ENCODE measurements around the gene TPPP2.
"Not testable (repeated sequence)": the region's sequence is repeated elsewhere in the genome, so short reads cannot be mapped to it uniquely, and the experiment has no call there.

TPPP2 gene

GRCh38 chr14:21037156-21037555, 7.1 kb downstream of the TPPP2 start:
- Histone ChIP-seq H3K9me3 (ENCODE audit: control insufficient read depth, insufficient read depth, low read length) (no peaks in the 10 kb centered on the region), H3K27ac (ENCODE audit: low read length) (no peak overlapping the region), H3K4me3 (ENCODE audit: low read length) (no peak overlapping the region), H3K36me3 (ENCODE audit: control insufficient read depth, insufficient read depth, low read length) (no peaks in the 10 kb centered on the region), H3K27me3 (ENCODE audit: control insufficient read depth, insufficient read depth, low read length) (no peaks in the 10 kb centered on the region), H3K4me1 (ENCODE audit: control insufficient read depth, insufficient read depth, low read length) (peaks cover 2% of the 10 kb centered on the region; the same call in 1 of the 2 replicates)
- no peak for DNase-seq (ENCODE audit: low read depth, low spot score)
- WGBS (ENCODE audit: insufficient coverage, insufficient read length): no CpG with 5 or more reads among the region's 3 CpGs

- Histone ChIP-seq H3K27ac (ENCODE audit: low read length) (no peak overlapping the region), H3K4me3 (ENCODE audit: low read length) (no peak overlapping the region), H3K4me1 (ENCODE audit: control insufficient read depth, insufficient read depth, low read length) (peaks cover 2% of the 10 kb centered on the region; the same call in 1 of the 2 replicates), H3K36me3 (ENCODE audit: control insufficient read depth, insufficient read depth, low read length) (no peaks in the 10 kb centered on the region), H3K9me3 (ENCODE audit: control insufficient read depth, insufficient read depth, low read length) (no peaks in the 10 kb centered on the region), H3K27me3 (ENCODE audit: control insufficient read depth, insufficient read depth, low read length) (no peaks in the 10 kb centered on the region)
- DNase-seq (ENCODE audit: low read depth, low spot score): no peak
- no CpG with 5 or more reads among the region's 10 CpGs for WGBS (ENCODE audit: insufficient coverage, insufficient read length)
Observed at GRCh38 chr14:21038441-21039422, 8.7 kb downstream of the TPPP2 start.

- WGBS (ENCODE audit: insufficient coverage, insufficient read length): no CpG with 5 or more reads among the region's 8 CpGs
- H3K4me3 ChIP-seq (ENCODE audit: low read length): no peak overlapping the region
- peak; percentile 41 for DNase-seq (ENCODE audit: low read depth, low spot score)
- H3K27ac ChIP-seq (ENCODE audit: low read length): no peak overlapping the region
- H3K9me3 ChIP-seq (ENCODE audit: control insufficient read depth, insufficient read depth, low read length): no peaks in the 10 kb centered on the region
- peaks cover 2% of the 10 kb centered on the region; the same call in 1 of the 2 replicates for H3K4me1 ChIP-seq (ENCODE audit: control insufficient read depth, insufficient read depth, low read length)
- no peaks in the 10 kb centered on the region for H3K27me3 ChIP-seq (ENCODE audit: control insufficient read depth, insufficient read depth, low read length)
- no peaks in the 10 kb centered on the region for H3K36me3 ChIP-seq (ENCODE audit: control insufficient read depth, insufficient read depth, low read length)
Observed at GRCh38 chr14:21039585-21040369, 9.8 kb downstream of the TPPP2 start.

GRCh38 chr14:21040370-21040925, 10.4 kb downstream of the TPPP2 start:
- no peak for DNase-seq (ENCODE audit: low read depth, low spot score)
- no peaks in the 10 kb centered on the region for H3K36me3 ChIP-seq (ENCODE audit: control insufficient read depth, insufficient read depth, low read length)
- H3K9me3 ChIP-seq (ENCODE audit: control insufficient read depth, insufficient read depth, low read length): no peaks in the 10 kb centered on the region
- no peak overlapping the region for H3K4me3 ChIP-seq (ENCODE audit: low read length)
- H3K27ac ChIP-seq (ENCODE audit: low read length): no peak overlapping the region
- WGBS (ENCODE audit: insufficient coverage, insufficient read length): no CpG with 5 or more reads among the region's 8 CpGs
- H3K4me1 ChIP-seq (ENCODE audit: control insufficient read depth, insufficient read depth, low read length): peaks cover 2% of the 10 kb centered on the region; the same call in 1 of the 2 replicates
- no peaks in the 10 kb centered on the region for H3K27me3 ChIP-seq (ENCODE audit: control insufficient read depth, insufficient read depth, low read length)

- H3K4me3 ChIP-seq (ENCODE audit: low read length); H3K9me3 ChIP-seq (ENCODE audit: control insufficient read depth, insufficient read depth, low read length); H3K36me3 ChIP-seq (ENCODE audit: control insufficient read depth, insufficient read depth, low read length); DNase-seq (ENCODE audit: low read depth, low spot score); H3K27me3 ChIP-seq (ENCODE audit: control insufficient read depth, insufficient read depth, low read length); H3K27ac ChIP-seq (ENCODE audit: low read length); H3K4me1 ChIP-seq (ENCODE audit: control insufficient read depth, insufficient read depth, low read length): not testable (repeated sequence)
- WGBS (ENCODE audit: insufficient coverage, insufficient read length): no CpG with 5 or more reads among the region's 3 CpGs
Observed at GRCh38 chr14:21040941-21041340, 10.9 kb downstream of the TPPP2 start.

GRCh38 chr14:21041676-21042433, 11.8 kb downstream of the TPPP2 start, which contains the start of gene RNASE7:
Gene RNASE7, plus strand, starts transcription at chr14:21042362. Its CDS starts 631 bp downstream, at chr14:21042993.
- Histone ChIP-seq H3K27ac (ENCODE audit: low read length) (no peak within 1 kb of the TSS), H3K9me3 (ENCODE audit: control insufficient read depth, insufficient read depth, low read length) (no peaks in the 10 kb centered on the region), H3K4me3 (ENCODE audit: low read length) (no peak within 1 kb of the TSS), H3K4me1 (ENCODE audit: control insufficient read depth, insufficient read depth, low read length) (peaks cover 2% of the 10 kb centered on the region; the same call in 1 of the 2 replicates), H3K36me3 (ENCODE audit: control insufficient read depth, insufficient read depth, low read length) (no peaks in the 10 kb centered on the region), H3K27me3 (ENCODE audit: control insufficient read depth, insufficient read depth, low read length) (no peaks in the 10 kb centered on the region)
- WGBS (ENCODE audit: insufficient coverage, insufficient read length): no CpG with 5 or more reads among the region's 11 CpGs
- DNase-seq (ENCODE audit: low read depth, low spot score): no peak

GRCh38 chr14:21042918-21043317, 12.9 kb downstream of the TPPP2 start:
- no peak for DNase-seq (ENCODE audit: low read depth, low spot score)
- Histone ChIP-seq H3K27me3 (ENCODE audit: control insufficient read depth, insufficient read depth, low read length) (no peaks in the 10 kb centered on the region), H3K36me3 (ENCODE audit: control insufficient read depth, insufficient read depth, low read length) (no peaks in the 10 kb centered on the region), H3K9me3 (ENCODE audit: control insufficient read depth, insufficient read depth, low read length) (no peaks in the 10 kb centered on the region), H3K4me1 (ENCODE audit: control insufficient read depth, insufficient read depth, low read length) (peaks cover 2% of the 10 kb centered on the region; the same call in 1 of the 2 replicates), H3K4me3 (ENCODE audit: low read length) (no peak overlapping the region), H3K27ac (ENCODE audit: low read length) (no peak overlapping the region)
- WGBS (ENCODE audit: insufficient coverage, insufficient read length): no CpG with 5 or more reads among the region's 8 CpGs

GRCh38 chr14:21043387-21043973, 13.5 kb downstream of the TPPP2 start:
- H3K27ac ChIP-seq (ENCODE audit: low read length): no peak overlapping the region
- no peak overlapping the region for H3K4me3 ChIP-seq (ENCODE audit: low read length)
- DNase-seq (ENCODE audit: low read depth, low spot score): no peak
- WGBS (ENCODE audit: insufficient coverage, insufficient read length): no CpG with 5 or more reads among the region's 2 CpGs
- H3K36me3 ChIP-seq (ENCODE audit: control insufficient read depth, insufficient read depth, low read length): no peaks in the 10 kb centered on the region
- H3K9me3 ChIP-seq (ENCODE audit: control insufficient read depth, insufficient read depth, low read length): no peaks in the 10 kb centered on the region
- no peaks in the 10 kb centered on the region for H3K27me3 ChIP-seq (ENCODE audit: control insufficient read depth, insufficient read depth, low read length)
- H3K4me1 ChIP-seq (ENCODE audit: control insufficient read depth, insufficient read depth, low read length): peaks cover 2% of the 10 kb centered on the region; the same call in 1 of the 2 replicates

- no peak overlapping the region for H3K27ac ChIP-seq (ENCODE audit: low read length)
- no peaks in the 10 kb centered on the region for H3K9me3 ChIP-seq (ENCODE audit: control insufficient read depth, insufficient read depth, low read length)
- WGBS (ENCODE audit: insufficient coverage, insufficient read length): no CpG with 5 or more reads among the region's 6 CpGs
Observed at GRCh38 chr14:21043974-21044618, 14.1 kb downstream of the TPPP2 start.

More at GRCh38 chr14:21043974-21044618, 14.1 kb downstream of the TPPP2 start:
- no peak overlapping the region for H3K4me3 ChIP-seq (ENCODE audit: low read length)
- peaks cover 1% of the 10 kb centered on the region; the same call in 1 of the 2 replicates for H3K4me1 ChIP-seq (ENCODE audit: control insufficient read depth, insufficient read depth, low read length)
- no peaks in the 10 kb centered on the region for H3K36me3 ChIP-seq (ENCODE audit: control insufficient read depth, insufficient read depth, low read length)
- no peaks in the 10 kb centered on the region for H3K27me3 ChIP-seq (ENCODE audit: control insufficient read depth, insufficient read depth, low read length)
- no peak for DNase-seq (ENCODE audit: low read depth, low spot score)
